ENCODE data around the gene CCDC85C. TPM values are rescaled to one million over a fixed set of nuclear protein-coding genes. Genes with fewer than 3 reads are reported as not detected.

CCDC85C gene
- total RNA-seq, 4 donors from 2014 or later = 0.34 to 1.7 (median 0.80) TPM

- no peak for TF ChIP-seq CTCF (IDR thresholded peaks at IDR 0.05; ENCODE audit: low read depth)
These were observed 82.6 kb downstream of the CCDC85C start for GRCh38 chr14:99521176-99522024.

- TF ChIP-seq CTCF (IDR thresholded peaks at IDR 0.05; ENCODE audit: low read depth) = no peak
These were observed 83.4 kb downstream of the CCDC85C start for GRCh38 chr14:99520571-99521081.

- TF ChIP-seq CTCF (IDR thresholded peaks at IDR 0.05; ENCODE audit: low read depth) = no peak
These were observed 84.0 kb downstream of the CCDC85C start for GRCh38 chr14:99519931-99520421.

GRCh38 chr14:99519347-99519881 lies 84.6 kb downstream of the CCDC85C start:
- no peak for TF ChIP-seq CTCF (IDR thresholded peaks at IDR 0.05; ENCODE audit: low read depth)

GRCh38 chr14:99518441-99519346 lies 85.3 kb downstream of the CCDC85C start:
- no peak for TF ChIP-seq CTCF (IDR thresholded peaks at IDR 0.05; ENCODE audit: low read depth)

- no peak for TF ChIP-seq CTCF (IDR thresholded peaks at IDR 0.05; ENCODE audit: low read depth)
These were observed 86.2 kb downstream of the CCDC85C start for GRCh38 chr14:99517643-99518381.

Data from subcutaneous adipose tissue (tissue), 4 donors.